Activated CD8-positive, alpha-beta memory T cell treated with anti-CD3 and anti-CD28 coated beads, Interleukin-2, amount 50 U/mL, for 24 hours (primary cell): Measurements from ENCODE around the gene TEAD1.
"Not testable (repeated sequence)": the region's sequence is repeated elsewhere in the genome, so short reads cannot be mapped to it uniquely, and the experiment has no call there.

Experiments used
- DNase-seq: peaks from one replicate; pipeline ENCODE4 v3.0.0-alpha.2; 2020; ENCODE audit errors: extremely low read depth

TEAD1 gene

GRCh38 chr11:12862696-12863469 is 188.7 kb downstream of the TEAD1 start:
- DNase-seq = no peak

- DNase-seq = no peak
These were observed 189.4 kb downstream of the TEAD1 start for GRCh38 chr11:12863605-12864121.

- no peak for DNase-seq
These were observed 190.3 kb downstream of the TEAD1 start for GRCh38 chr11:12864316-12865156.

- DNase-seq = no peak
These were observed 191.8 kb downstream of the TEAD1 start for GRCh38 chr11:12865863-12866595.

- DNase-seq = no peak
These were observed 193.3 kb downstream of the TEAD1 start for GRCh38 chr11:12867531-12867930.

- no peak for DNase-seq
These were observed 194.3 kb downstream of the TEAD1 start for GRCh38 chr11:12868315-12869073.

- DNase-seq = no peak
These were observed 197.0 kb downstream of the TEAD1 start for GRCh38 chr11:12871241-12871640.

GRCh38 chr11:12871788-12872321 is 197.6 kb downstream of the TEAD1 start:
- no peak for DNase-seq

- no peak for DNase-seq
These were observed 202.1 kb downstream of the TEAD1 start for GRCh38 chr11:12876340-12876739.

- no peak for DNase-seq
These were observed 202.8 kb downstream of the TEAD1 start for GRCh38 chr11:12876988-12877387.

GRCh38 chr11:12877508-12877907 is 203.3 kb downstream of the TEAD1 start:
- not testable (repeated sequence) for DNase-seq

GRCh38 chr11:12880327-12880726 is 206.1 kb downstream of the TEAD1 start:
- DNase-seq = no peak

- DNase-seq = no peak
These were observed 208.4 kb downstream of the TEAD1 start for GRCh38 chr11:12882670-12883069.

- DNase-seq = no peak
These were observed 210.6 kb downstream of the TEAD1 start for GRCh38 chr11:12884751-12885318.

GRCh38 chr11:12885717-12886239 is 211.6 kb downstream of the TEAD1 start:
- DNase-seq = no peak

GRCh38 chr11:12886508-12886907 is 212.3 kb downstream of the TEAD1 start:
- DNase-seq = no peak

GRCh38 chr11:12888525-12889158 is 214.4 kb downstream of the TEAD1 start:
- DNase-seq = peak; percentile 24

GRCh38 chr11:12889243-12889642 is 215.0 kb downstream of the TEAD1 start:
- no peak for DNase-seq

- DNase-seq = no peak
These were observed 216.3 kb downstream of the TEAD1 start for GRCh38 chr11:12890476-12890875.
